Gastrocnemius medialis (tissue), 4 donors: Measurements from ENCODE around the gene ATIC.

Experiments used
- CTCF ChIP-seq, 5 experiments: fragments of 450-650 bp in 3 of 5; fragments of 200-600 bp in 2 of 5; sonication (generic) in 2 of 5; IDR thresholded peaks in 4 of 5; conservative IDR thresholded peaks in 1 of 5; 1 replicate in 4 of 5; 2 replicates in 1 of 5; pipeline ENCODE4 v1.5.1; 2016 to 2019; ENCODE audit warnings: antibody characterized with exemption in 5 of 5, mild to moderate bottlenecking in 3 of 5, moderate library complexity in 3 of 5
- POLR2A ChIP-seq, 2 donors: fragments of 450-650 bp; IDR thresholded peaks; one replicate each; pipeline ENCODE4 v1.6.1; 2017; ENCODE audit warnings: antibody characterized with exemption in 2 of 2, mild to moderate bottlenecking in 2 of 2, moderate library complexity in 2 of 2

DNA sequence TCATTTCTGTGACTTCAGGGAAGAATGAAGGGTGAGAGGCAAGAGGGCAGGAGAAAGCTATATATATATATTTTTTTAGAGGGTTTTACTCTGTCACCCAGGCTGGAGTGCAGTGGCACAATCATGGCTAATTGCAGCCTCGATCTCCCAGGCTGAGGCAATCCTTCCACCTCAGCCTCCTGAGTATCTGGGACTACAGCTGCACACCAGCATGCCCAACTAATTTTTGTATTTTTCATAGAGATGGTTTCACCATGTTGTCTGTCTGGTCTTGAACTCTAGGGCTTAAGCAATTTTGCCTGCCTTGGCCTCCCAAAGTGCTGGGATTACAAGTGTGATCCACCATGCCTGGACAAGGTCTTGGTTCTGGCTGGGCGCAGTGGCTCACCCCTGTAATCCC is 3.4 kb downstream of the ATIC start:
- TF ChIP-seq CTCF (IDR thresholded peaks at IDR 0.05 in 4 of 5, conservative IDR thresholded peaks at IDR 0.05 in 1 of 5), result no peak
- no peak for TF ChIP-seq POLR2A (IDR thresholded peaks at IDR 0.05)
